Stimulated activated CD4-positive, alpha-beta T cell treated with anti-CD3 and anti-CD28 coated beads, Interleukin-1b, Interleukin-23, amount 100 ng/mL, for 48 hours (primary cell): Measurements from ENCODE around the gene SPATA31D4.
"Not testable (repeated sequence)": the region's sequence is repeated elsewhere in the genome, so short reads cannot be mapped to it uniquely, and the experiment has no call there.

Experiments
- DNase-seq: peaks from one replicate; pipeline ENCODE4 v3.0.0-alpha.2; 2020

The SPATA31D4 gene

GRCh38 chr9:81928305-81928704 is at the start of gene SPATA31D4:
TSS of gene SPATA31D4 (plus strand) at chr9:81928428. CDS start at chr9:81928514, 86 bp downstream.
- DNase-seq: not testable (repeated sequence)

- DNase-seq: no peak
These were observed 49.7 kb upstream of the SPATA31D4 start for GRCh38 chr9:81878530-81878929.

- DNase-seq: no peak
These were observed 48.7 kb upstream of the SPATA31D4 start for GRCh38 chr9:81879501-81879916.

GRCh38 chr9:81885602-81886001 is 42.6 kb upstream of the SPATA31D4 start:
- DNase-seq: no peak

GRCh38 chr9:81886665-81887064 is 41.6 kb upstream of the SPATA31D4 start:
- no peak for DNase-seq

- DNase-seq: no peak
These were observed 38.1 kb upstream of the SPATA31D4 start for GRCh38 chr9:81890104-81890503.

- DNase-seq: no peak
These were observed 35.8 kb upstream of the SPATA31D4 start for GRCh38 chr9:81892440-81892839.

- no peak for DNase-seq
These were observed 34.3 kb upstream of the SPATA31D4 start for GRCh38 chr9:81893929-81894328.

- no peak for DNase-seq
These were observed 33.3 kb upstream of the SPATA31D4 start for GRCh38 chr9:81894891-81895290.

- no peak for DNase-seq
These were observed 32.2 kb upstream of the SPATA31D4 start for GRCh38 chr9:81896070-81896469.

- DNase-seq: no peak
These were observed 29.4 kb upstream of the SPATA31D4 start for GRCh38 chr9:81898851-81899250.

- no peak for DNase-seq
These were observed 26.0 kb upstream of the SPATA31D4 start for GRCh38 chr9:81902196-81902595.

GRCh38 chr9:81902626-81903025 is 25.6 kb upstream of the SPATA31D4 start:
- DNase-seq: no peak

GRCh38 chr9:81906671-81907070 is 21.6 kb upstream of the SPATA31D4 start:
- no peak for DNase-seq

- DNase-seq: no peak
These were observed 16.1 kb upstream of the SPATA31D4 start for GRCh38 chr9:81912135-81912534.

- DNase-seq: no peak
These were observed 12.3 kb upstream of the SPATA31D4 start for GRCh38 chr9:81915801-81916505.

- DNase-seq: not testable (repeated sequence)
These were observed 9.7 kb upstream of the SPATA31D4 start for GRCh38 chr9:81918507-81918906.

- not testable (repeated sequence) for DNase-seq
These were observed 1.9 kb downstream of the SPATA31D4 start for GRCh38 chr9:81930147-81930546.

GRCh38 chr9:81933547-81933946 is 5.3 kb downstream of the SPATA31D4 start:
- DNase-seq: not testable (repeated sequence)

GRCh38 chr9:81943393-81943792 is 15.2 kb downstream of the SPATA31D4 start, which contains the start of gene SPATA31D3:
TSS of gene SPATA31D3 (plus strand) at chr9:81943500. CDS start at chr9:81943586, 86 bp downstream.
- not testable (repeated sequence) for DNase-seq

- DNase-seq: not testable (repeated sequence)
These were observed 20.4 kb downstream of the SPATA31D4 start for GRCh38 chr9:81948650-81949049.

GRCh38 chr9:81953096-81953495 is 24.9 kb downstream of the SPATA31D4 start:
- no peak for DNase-seq

GRCh38 chr9:81955625-81956024 is 27.4 kb downstream of the SPATA31D4 start:
- no peak for DNase-seq

GRCh38 chr9:81964218-81965171 is 36.3 kb downstream of the SPATA31D4 start:
- DNase-seq: no peak
